CD14-positive monocyte (primary cell): Measurements from ENCODE around the gene LTBP1. TPM values are rescaled to one million over a fixed set of nuclear protein-coding genes. Genes with fewer than 3 reads are reported as not detected.

Experiments
- DNase-seq, 3 donors: peaks; one replicate each; pipeline ENCODE4 v3.0.0-alpha.2; 2011 to 2022
- H2AFZ ChIP-seq: 2 replicates; pipeline ENCODE4 v1.6.0; 2012; ENCODE audit warnings: mild to moderate bottlenecking, low read depth, low read length, inconsistent platforms; ENCODE audit not compliant: insufficient read depth, poor library complexity, severe bottlenecking
- H3K27ac ChIP-seq, 2 donors: 1 replicate in 1 of 2; 2 replicates in 1 of 2; pipeline ENCODE4 v1.5.1; 2012 to 2013; ENCODE audit warnings: low read length in 2 of 2, control low read depth in 1 of 2, inconsistent platforms in 1 of 2, low read depth in 1 of 2, mild to moderate bottlenecking in 1 of 2
- H3K27me3 ChIP-seq, 2 donors: one replicate each; pipeline versions ENCODE4 v1.6.0 to v1.6.1; 2011 to 2013; ENCODE audit warnings: low read length in 2 of 2; ENCODE audit not compliant: control insufficient read depth in 2 of 2, insufficient read depth in 2 of 2
- H3K36me3 ChIP-seq, 2 donors: replicated peaks in 1 of 2; 1 replicate in 1 of 2; 2 replicates in 1 of 2; pipeline versions ENCODE4 v1.5.1 to v1.6.1; 2012 to 2013; ENCODE audit warnings: low read length in 2 of 2, control low read depth in 1 of 2, inconsistent platforms in 1 of 2, mild to moderate bottlenecking in 1 of 2; ENCODE audit not compliant: insufficient read depth in 2 of 2, control insufficient read depth in 1 of 2
- H3K4me1 ChIP-seq, 2 donors: 1 replicate in 1 of 2; 2 replicates in 1 of 2; pipeline versions ENCODE4 v1.5.1 to v1.6.1; 2012 to 2013; ENCODE audit warnings: low read length in 2 of 2, control low read depth in 1 of 2, inconsistent platforms in 1 of 2, mild to moderate bottlenecking in 1 of 2, moderate library complexity in 1 of 2; ENCODE audit not compliant: insufficient read depth in 2 of 2, control insufficient read depth in 1 of 2
- H3K4me2 ChIP-seq: replicated peaks from 2 replicates; pipeline ENCODE3; 2012; ENCODE audit warnings: low read length, moderate library complexity, mild to moderate bottlenecking; ENCODE audit not compliant: poor library complexity, severe bottlenecking; ENCODE audit errors: extremely low read depth
- H3K4me3 ChIP-seq, 3 experiments: fragments of 200-600 bp in 1 of 3; sonication (generic) in 1 of 3; replicated peaks in 1 of 3; 1 replicate in 2 of 3; 2 replicates in 1 of 3; pipeline ENCODE4 v1.5.1; 2011 to 2013; ENCODE audit warnings: low read length in 3 of 3, mild to moderate bottlenecking in 3 of 3, control low read depth in 2 of 3, low read depth in 2 of 3, inconsistent platforms in 1 of 3, moderate library complexity in 1 of 3
- H3K79me2 ChIP-seq: 2 replicates; pipeline ENCODE4 v1.6.0; 2012; ENCODE audit warnings: mild to moderate bottlenecking, control low read depth, inconsistent platforms, low read length, moderate library complexity; ENCODE audit not compliant: insufficient read depth
- H3K9ac ChIP-seq: 2 replicates; pipeline ENCODE4 v1.6.0; 2017; ENCODE audit warnings: low read length, mild to moderate bottlenecking; ENCODE audit not compliant: insufficient read depth, poor library complexity, severe bottlenecking
- H3K9me3 ChIP-seq, 2 donors: replicated peaks in 1 of 2; 1 replicate in 1 of 2; 2 replicates in 1 of 2; pipeline versions ENCODE4 v1.5.1 to v1.6.1; 2012 to 2013; ENCODE audit warnings: low read length in 2 of 2, control low read depth in 1 of 2; ENCODE audit not compliant: control insufficient read depth in 1 of 2, insufficient read depth in 1 of 2
- H4K20me1 ChIP-seq: 2 replicates; pipeline ENCODE4 v1.6.0; 2012; ENCODE audit warnings: mild to moderate bottlenecking, low read length, control low read depth, moderate library complexity; ENCODE audit not compliant: insufficient read depth
- H3K27ac Mint-ChIP-seq, 7 donors: one replicate each; pipeline ENCODE4 v1.8.0; 2020; ENCODE audit warnings: mild to moderate bottlenecking in 7 of 7, mixed read lengths in 7 of 7, moderate library complexity in 6 of 7, inconsistent platforms in 2 of 7
- H3K27me3 Mint-ChIP-seq, 3 donors: one replicate each; pipeline ENCODE4 v1.8.0; 2021 to 2022; ENCODE audit warnings: low read depth in 3 of 3, mild to moderate bottlenecking in 3 of 3, mixed read lengths in 3 of 3, moderate library complexity in 3 of 3, inconsistent platforms in 1 of 3
- H3K36me3 Mint-ChIP-seq, 2 donors: one replicate each; pipeline ENCODE4 v1.8.0; 2020; ENCODE audit warnings: mixed read lengths in 2 of 2, inconsistent platforms in 1 of 2, mild to moderate bottlenecking in 1 of 2
- H3K4me1 Mint-ChIP-seq: one replicate; pipeline ENCODE4 v1.8.0; 2020; ENCODE audit warnings: mild to moderate bottlenecking, mixed read lengths
- H3K4me3 Mint-ChIP-seq, 2 donors: one replicate each; pipeline ENCODE4 v1.8.0; 2020; ENCODE audit warnings: mild to moderate bottlenecking in 2 of 2, mixed read lengths in 2 of 2, moderate library complexity in 1 of 2
- H3K9me3 Mint-ChIP-seq, 7 donors: one replicate each; pipeline ENCODE4 v1.8.0; 2020 to 2022; ENCODE audit warnings: mixed read lengths in 7 of 7, mild to moderate bottlenecking in 6 of 7, moderate library complexity in 6 of 7, inconsistent platforms in 2 of 7
- CTCF ChIP-seq: fragments of 200-600 bp; IDR thresholded peaks from one replicate; pipeline ENCODE4 v1.8.0; 2022; ENCODE audit warnings: antibody characterized with exemption, mild to moderate bottlenecking
- WGBS: methylation state at CpG from one replicate; pipeline ENCODE4 v1.1.5; 2013; ENCODE audit warnings: missing lambda C conversion rate; ENCODE audit not compliant: insufficient coverage; 5-methylcytosine and 5-hydroxymethylcytosine counted together
- intact Hi-C, 2 donors: fragments of 100-400 bp; cut with micrococcal nuclease; formaldehyde crosslinking; loops; one replicate each; pipeline versions ENCODE4 v1.15.0 to v1.15.1; 2023
- polyA plus RNA-seq, 3 donors: library from polyadenylated mRNA; depleted of rRNA in 1 of 3; unstranded in 2 of 3; stranded (reverse) in 1 of 3; fragments of 300-500 nt in 2 of 3; fragments of >200 nt in 1 of 3; fragmentation: Illumina TruSeq in 2 of 3; gene quantifications; 1 replicate in 2 of 3; 2 replicates in 1 of 3; pipeline ENCODE4 v1.2.3, GENCODE V29; 2012 to 2021

LTBP1 gene
- polyA plus RNA-seq, 3 donors: 0.18 to 0.24 TPM; not detected in 1

GRCh38 chr2:33107690-33108482 is 161.1 kb downstream of the LTBP1 start:
- peaks cover 0 to 2% (median 0%) of the 10 kb centered on the region in 7 donors for H3K9me3 Mint-ChIP-seq
- no peaks in the 10 kb centered on the region for H3K36me3 ChIP-seq
- no peak overlapping the region for H3K9ac ChIP-seq
- no peak for TF ChIP-seq CTCF
- no peak overlapping the region for H3K4me2 ChIP-seq
- H3K27me3 Mint-ChIP-seq: peaks cover 1 to 2% (median 2%) of the 10 kb centered on the region in 3 donors
- 56% methylated on average over 4 of the region's 8 CpGs for WGBS
- H3K27me3 ChIP-seq: no peaks in the 10 kb centered on the region
- H3K9me3 ChIP-seq: no peaks in the 10 kb centered on the region
- no peaks in the 10 kb centered on the region for H4K20me1 ChIP-seq
- H3K27ac Mint-ChIP-seq: no peak overlapping the region
- H3K4me3 Mint-ChIP-seq: no peak overlapping the region
- H3K4me1 Mint-ChIP-seq: no peaks in the 10 kb centered on the region
- H3K4me1 ChIP-seq: no peaks in the 10 kb centered on the region
- no peak for DNase-seq
- no peaks in the 10 kb centered on the region for H3K36me3 Mint-ChIP-seq
- H3K27ac ChIP-seq: no peak overlapping the region
- H2AFZ ChIP-seq: no peak overlapping the region
- no peak overlapping the region for H3K4me3 ChIP-seq
- intact Hi-C loops: no loop called here
- no peaks in the 10 kb centered on the region for H3K79me2 ChIP-seq

- Histone ChIP-seq H3K27me3 (no peaks in the 10 kb centered on the region), H3K36me3 (no peaks in the 10 kb centered on the region), H2AFZ (no peak overlapping the region), H3K4me3 (no peak overlapping the region), H3K9me3 (no peaks in the 10 kb centered on the region), H3K27ac (no peak overlapping the region), H3K9ac (no peak overlapping the region), H3K4me1 (no peaks in the 10 kb centered on the region), H3K79me2 (no peaks in the 10 kb centered on the region), H4K20me1 (no peaks in the 10 kb centered on the region), H3K4me2 (no peak overlapping the region)
- TF ChIP-seq CTCF: no peak
- H3K4me1 Mint-ChIP-seq: no peaks in the 10 kb centered on the region
- DNase-seq: no peak
- intact Hi-C loops: no loop called here
- H3K4me3 Mint-ChIP-seq: no peak overlapping the region
- no peaks in the 10 kb centered on the region for H3K36me3 Mint-ChIP-seq
- peaks cover 1 to 3% (median 2%) of the 10 kb centered on the region in 3 donors for H3K27me3 Mint-ChIP-seq
- no peak overlapping the region for H3K27ac Mint-ChIP-seq
- 92% methylated on average over 2 of the region's 11 CpGs for WGBS
- peaks cover 0 to 2% (median 0%) of the 10 kb centered on the region in 7 donors for H3K9me3 Mint-ChIP-seq
These were observed 162.0 kb downstream of the LTBP1 start for GRCh38 chr2:33108483-33109443.
